Left lung (tissue), 10 donors: ENCODE data around the gene C1GALT1. TPM values are rescaled to one million over a fixed set of nuclear protein-coding genes. Genes with fewer than 3 reads are reported as not detected.
A peak's percentile ranks its signal among the peaks of the same experiment; 100 is the strongest.
"Not testable (repeated sequence)": the region's sequence is repeated elsewhere in the genome, so short reads cannot be mapped to it uniquely, and the experiment has no call there.

Experiments used
- ATAC-seq: fragments of 200-7000 bp; cut with Tn5 transposase; one replicate; pipeline ENCODE4 v1.9.1; 2020; ENCODE audit warnings: moderate library complexity
- DNase-seq, 4 donors: peaks; one replicate each; pipeline ENCODE4 v3.0.0-alpha.2; 2013 to 2020
- H3K27ac ChIP-seq, 2 donors: fragments of 200-600 bp; sonication (generic) in 1 of 2; one replicate each; pipeline versions ENCODE4 v1.5.0 to v1.8.0; 2020 to 2021
- H3K27me3 ChIP-seq, 2 donors: fragments of 200-600 bp; sonication (generic) in 1 of 2; one replicate each; pipeline versions ENCODE4 v1.5.0 to v1.8.0; 2020 to 2021
- H3K36me3 ChIP-seq, 2 donors: fragments of 200-600 bp; sonication (generic) in 1 of 2; one replicate each; pipeline versions ENCODE4 v1.5.0 to v1.8.0; 2020 to 2021
- H3K4me1 ChIP-seq, 2 donors: fragments of 200-600 bp; one replicate each; pipeline ENCODE4 v1.8.0; 2021
- H3K4me3 ChIP-seq, 2 donors: fragments of 200-600 bp; sonication (generic) in 1 of 2; one replicate each; pipeline versions ENCODE4 v1.5.0 to v1.8.0; 2020 to 2021; ENCODE audit warnings: mild to moderate bottlenecking in 1 of 2
- H3K9me3 ChIP-seq, 2 donors: fragments of 200-600 bp; sonication (generic) in 1 of 2; one replicate each; pipeline versions ENCODE4 v1.5.0 to v1.8.0; 2020 to 2021
- intact Hi-C, 2 donors: fragments of 100-400 bp; cut with DNase I; formaldehyde crosslinking; loops; one replicate each; pipeline versions ENCODE4 v1.11.2 to v1.14.2; 2022
- polyA plus RNA-seq, 6 donors: library from polyadenylated mRNA; unstranded; fragments of 120-200 nt; gene quantifications; one replicate each; pipeline ENCODE4 v1.2.1, GENCODE V29; 2013; ENCODE audit not compliant: insufficient read length in 6 of 6
- total RNA-seq, 2 donors: library from RNA; stranded (reverse); fragmentation: NEBNext Ultra II Directional; extraction: Animal tissue kit (Norgen Biotek cat#: 25700); gene quantifications; one replicate each; pipeline ENCODE4 v1.2.1, GENCODE V29; 2021
- TF ChIP-seq, protein P1 (sequence below), 2 donors: fragments of 200-600 bp; sonication (generic) in 1 of 2; IDR thresholded peaks; one replicate each; pipeline versions ENCODE4 v1.5.0 to v1.8.0; 2021; ENCODE audit warnings: antibody characterized with exemption in 2 of 2
- donor health status: DM: no; HTN: yes; CAD: no.
- donor health status: DM: no; HTN: no; CAD: no.

The C1GALT1 gene
- total and polyA plus RNA-seq, 8 donors, result 14.0 to 39.3 (median 24.7) TPM

DNA sequence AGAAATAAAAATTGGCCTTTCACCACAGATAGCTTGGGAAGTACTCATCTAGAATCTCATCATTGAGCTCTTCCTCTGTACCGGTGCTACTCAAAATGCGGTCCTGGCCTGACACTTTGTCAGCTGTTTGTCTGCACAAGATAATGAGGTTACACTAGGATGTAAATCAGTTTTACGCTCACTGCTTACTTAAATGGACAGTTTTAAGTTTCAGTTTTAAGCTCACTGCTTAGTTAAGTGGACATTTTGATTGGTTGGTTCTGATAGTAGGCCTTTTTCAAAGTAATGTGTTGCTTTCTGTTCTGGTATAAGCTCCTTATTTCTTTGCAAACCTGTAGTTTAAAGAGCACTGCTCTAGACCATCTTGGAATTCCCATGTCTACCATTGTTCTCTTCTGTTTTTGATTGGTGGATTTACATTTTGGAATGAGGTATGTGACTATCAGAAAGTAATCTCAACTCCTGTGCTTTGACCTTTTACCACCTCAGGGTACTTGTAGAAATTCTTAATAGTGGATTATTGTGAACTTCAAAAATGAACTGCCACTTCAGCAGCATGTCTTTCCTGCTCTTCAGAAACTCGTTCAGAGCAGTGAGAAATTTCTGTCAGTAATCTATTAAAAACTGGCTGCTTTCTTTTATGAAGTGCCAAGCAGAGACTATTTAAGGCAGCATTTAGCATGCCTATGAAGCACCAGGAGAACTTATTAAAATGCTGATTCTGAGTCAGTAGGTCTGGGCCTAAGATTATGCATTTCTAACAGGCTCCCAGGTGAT lies 55.0 kb downstream of the C1GALT1 start:
- Histone ChIP-seq H3K27ac (peak overlapping the region in 1 of 2 donors; percentile 22), H3K4me3 (no peak overlapping the region), H3K36me3 (peaks cover 0 to 9% of the 10 kb centered on the region in 2 donors), H3K9me3 (no peaks in the 10 kb centered on the region), H3K27me3 (no peaks in the 10 kb centered on the region), H3K4me1 (peaks cover 0 to 8% of the 10 kb centered on the region in 2 donors)
- DNase-seq, result peak in 1 of 4 donors; percentile 41
- peak; percentile 87 for ATAC-seq
- intact Hi-C loops, result no loop called here
- TF ChIP-seq, protein P1, sequence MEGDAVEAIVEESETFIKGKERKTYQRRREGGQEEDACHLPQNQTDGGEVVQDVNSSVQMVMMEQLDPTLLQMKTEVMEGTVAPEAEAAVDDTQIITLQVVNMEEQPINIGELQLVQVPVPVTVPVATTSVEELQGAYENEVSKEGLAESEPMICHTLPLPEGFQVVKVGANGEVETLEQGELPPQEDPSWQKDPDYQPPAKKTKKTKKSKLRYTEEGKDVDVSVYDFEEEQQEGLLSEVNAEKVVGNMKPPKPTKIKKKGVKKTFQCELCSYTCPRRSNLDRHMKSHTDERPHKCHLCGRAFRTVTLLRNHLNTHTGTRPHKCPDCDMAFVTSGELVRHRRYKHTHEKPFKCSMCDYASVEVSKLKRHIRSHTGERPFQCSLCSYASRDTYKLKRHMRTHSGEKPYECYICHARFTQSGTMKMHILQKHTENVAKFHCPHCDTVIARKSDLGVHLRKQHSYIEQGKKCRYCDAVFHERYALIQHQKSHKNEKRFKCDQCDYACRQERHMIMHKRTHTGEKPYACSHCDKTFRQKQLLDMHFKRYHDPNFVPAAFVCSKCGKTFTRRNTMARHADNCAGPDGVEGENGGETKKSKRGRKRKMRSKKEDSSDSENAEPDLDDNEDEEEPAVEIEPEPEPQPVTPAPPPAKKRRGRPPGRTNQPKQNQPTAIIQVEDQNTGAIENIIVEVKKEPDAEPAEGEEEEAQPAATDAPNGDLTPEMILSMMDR (IDR thresholded peaks at IDR 0.05), result no peak

DNA sequence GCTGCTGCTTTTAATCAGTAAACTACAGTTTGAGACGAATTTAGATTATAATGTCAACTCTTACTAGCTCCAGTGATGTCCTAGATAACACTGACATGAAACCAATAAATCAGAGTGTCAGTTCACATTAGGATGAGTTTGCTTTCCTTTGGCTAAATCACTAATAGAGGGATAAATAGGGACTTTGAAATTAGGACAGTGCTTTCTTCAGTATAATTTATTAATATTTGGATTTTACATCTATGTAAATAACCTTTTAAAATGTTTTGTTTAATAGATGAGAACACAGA lies 55.6 kb downstream of the C1GALT1 start:
- Histone ChIP-seq H3K27me3 (no peaks in the 10 kb centered on the region), H3K27ac (peak overlapping the region in 1 of 2 donors; percentile 22), H3K4me3 (no peak overlapping the region), H3K36me3 (peaks cover 0 to 9% of the 10 kb centered on the region in 2 donors), H3K4me1 (peaks cover 0 to 8% of the 10 kb centered on the region in 2 donors), H3K9me3 (no peaks in the 10 kb centered on the region)
- TF ChIP-seq, protein P1 (IDR thresholded peaks at IDR 0.05), result no peak
- DNase-seq, result no peak
- ATAC-seq, result no peak
- intact Hi-C loops, result no loop called here

DNA sequence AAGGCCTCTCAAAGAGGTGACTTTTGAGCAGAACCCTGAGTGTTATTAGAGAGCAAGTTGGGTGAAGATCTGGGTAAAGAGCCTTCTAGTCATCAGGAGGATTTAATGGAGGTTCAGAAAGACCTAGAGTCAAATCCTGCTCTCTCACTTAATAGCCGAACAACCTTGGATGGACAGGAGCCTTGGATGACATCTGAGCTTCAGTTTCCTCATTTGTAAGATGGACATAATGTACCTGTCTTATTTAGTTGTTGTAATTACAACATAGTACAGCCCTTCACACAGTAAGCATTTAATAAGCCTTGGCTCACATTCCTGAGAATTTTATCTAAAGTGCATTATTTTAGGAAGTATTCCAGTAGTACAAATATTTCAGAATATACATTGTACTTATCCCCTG lies 57.0 kb downstream of the C1GALT1 start:
- intact Hi-C loops, result no loop called here
- TF ChIP-seq, protein P1 (IDR thresholded peaks at IDR 0.05), result no peak
- peaks cover 0 to 9% of the 10 kb centered on the region in 2 donors for H3K36me3 ChIP-seq
- H3K27ac ChIP-seq, result no peak overlapping the region
- H3K4me3 ChIP-seq, result no peak overlapping the region
- no peaks in the 10 kb centered on the region for H3K27me3 ChIP-seq
- DNase-seq (no peak), ATAC-seq (no peak)
- H3K4me1 ChIP-seq, result peaks cover 0 to 8% of the 10 kb centered on the region in 2 donors
- no peaks in the 10 kb centered on the region for H3K9me3 ChIP-seq

DNA sequence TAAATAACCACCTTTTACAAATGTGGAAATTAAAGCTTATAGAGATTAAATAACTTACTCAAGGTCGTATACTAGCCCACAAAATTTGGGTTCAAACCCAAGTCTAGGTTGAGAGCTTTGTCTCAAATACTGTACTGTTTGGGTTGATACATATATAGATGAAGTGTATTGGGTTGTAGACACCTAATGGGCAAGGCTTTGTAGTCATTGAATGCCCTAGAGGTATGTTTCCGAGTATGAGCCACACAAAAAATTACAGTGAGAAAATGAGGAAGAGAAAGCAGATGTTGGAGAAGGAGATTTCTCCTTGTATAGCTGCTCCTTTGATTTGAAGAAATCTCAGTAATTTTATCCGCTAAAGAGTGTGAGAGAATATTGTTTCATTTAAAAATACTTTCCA lies 60.6 kb downstream of the C1GALT1 start:
- Histone ChIP-seq H3K27ac (no peak overlapping the region), H3K9me3 (no peaks in the 10 kb centered on the region), H3K4me1 (peaks cover 0 to 7% of the 10 kb centered on the region in 2 donors), H3K27me3 (no peaks in the 10 kb centered on the region), H3K4me3 (no peak overlapping the region), H3K36me3 (peaks cover 0 to 9% of the 10 kb centered on the region in 2 donors)
- TF ChIP-seq, protein P1 (IDR thresholded peaks at IDR 0.05), result no peak
- DNase-seq (no peak), ATAC-seq (no peak)
- intact Hi-C loops, result no loop called here

DNA sequence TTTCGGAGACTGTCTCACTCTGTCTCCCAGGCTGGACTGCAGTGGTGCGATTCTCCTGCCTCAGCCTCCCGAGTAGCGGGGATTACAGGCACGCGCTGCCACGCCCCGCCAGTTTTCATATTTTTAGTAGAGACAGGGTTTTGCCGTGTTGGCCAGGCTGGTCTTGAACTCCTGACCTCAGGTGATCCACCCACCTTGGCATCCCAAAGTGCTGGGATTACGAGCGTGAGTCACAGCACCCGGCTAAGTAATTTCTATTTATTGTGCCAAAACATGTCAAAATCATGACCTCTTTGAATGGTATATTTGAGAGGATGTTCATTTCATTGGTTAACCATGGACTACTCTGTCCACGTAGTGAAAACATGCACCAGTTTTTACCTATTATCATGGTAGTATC lies 62.9 kb downstream of the C1GALT1 start:
- ATAC-seq, intact Hi-C loops: not testable (repeated sequence)

DNA sequence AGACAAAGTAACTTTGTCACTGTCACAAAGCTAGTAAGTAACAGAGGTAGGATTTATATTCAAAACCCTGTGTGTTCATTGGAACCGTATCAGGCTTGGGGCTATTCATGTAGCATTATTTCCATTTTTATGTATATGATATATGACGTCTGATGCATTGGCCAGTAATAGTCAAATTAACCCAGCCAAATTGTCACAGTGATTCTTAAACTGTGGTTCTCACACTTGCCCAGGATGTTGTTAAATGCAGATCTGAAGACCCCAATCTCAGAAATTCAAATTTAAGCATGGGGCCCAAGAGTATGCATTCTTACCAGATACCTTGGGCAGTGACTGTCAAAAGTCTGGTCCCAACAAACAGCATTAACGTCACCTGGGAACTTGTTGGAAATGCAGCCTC lies 63.9 kb downstream of the C1GALT1 start:
- Histone ChIP-seq H3K9me3 (no peaks in the 10 kb centered on the region), H3K4me3 (no peak overlapping the region), H3K27me3 (no peaks in the 10 kb centered on the region), H3K4me1 (peaks cover 0 to 13% of the 10 kb centered on the region in 2 donors), H3K36me3 (no peaks in the 10 kb centered on the region), H3K27ac (no peak overlapping the region)
- no peak for ATAC-seq
- DNase-seq, result no peak
- intact Hi-C loops, result no loop called here
- TF ChIP-seq, protein P1 (IDR thresholded peaks at IDR 0.05), result no peak

More for the DNA sequence above, 62.9 kb downstream of the C1GALT1 start:
- DNase-seq, H3K9me3 ChIP-seq, H3K36me3 ChIP-seq, H3K27ac ChIP-seq, H3K27me3 ChIP-seq, H3K4me3 ChIP-seq: not testable (repeated sequence)
- H3K4me1 ChIP-seq, result peaks cover 0 to 10% of the 10 kb centered on the region in 2 donors
